Tibial nerve (tissue), 3 donors: ENCODE data around the gene SLC29A3.

Source experiments
- EP300 ChIP-seq, 2 donors: sonication (generic); formaldehyde crosslinking; IDR thresholded peaks; one replicate each; pipeline ENCODE4 v1.6.1; 2017; ENCODE audit warnings: antibody characterized with exemption in 2 of 2, mild to moderate bottlenecking in 1 of 2
- POLR2A ChIP-seq, 2 donors: fragments of 450-650 bp; IDR thresholded peaks; one replicate each; pipeline ENCODE4 v1.6.1; 2017; ENCODE audit warnings: antibody characterized with exemption in 2 of 2, mild to moderate bottlenecking in 2 of 2, moderate library complexity in 2 of 2

DNA sequence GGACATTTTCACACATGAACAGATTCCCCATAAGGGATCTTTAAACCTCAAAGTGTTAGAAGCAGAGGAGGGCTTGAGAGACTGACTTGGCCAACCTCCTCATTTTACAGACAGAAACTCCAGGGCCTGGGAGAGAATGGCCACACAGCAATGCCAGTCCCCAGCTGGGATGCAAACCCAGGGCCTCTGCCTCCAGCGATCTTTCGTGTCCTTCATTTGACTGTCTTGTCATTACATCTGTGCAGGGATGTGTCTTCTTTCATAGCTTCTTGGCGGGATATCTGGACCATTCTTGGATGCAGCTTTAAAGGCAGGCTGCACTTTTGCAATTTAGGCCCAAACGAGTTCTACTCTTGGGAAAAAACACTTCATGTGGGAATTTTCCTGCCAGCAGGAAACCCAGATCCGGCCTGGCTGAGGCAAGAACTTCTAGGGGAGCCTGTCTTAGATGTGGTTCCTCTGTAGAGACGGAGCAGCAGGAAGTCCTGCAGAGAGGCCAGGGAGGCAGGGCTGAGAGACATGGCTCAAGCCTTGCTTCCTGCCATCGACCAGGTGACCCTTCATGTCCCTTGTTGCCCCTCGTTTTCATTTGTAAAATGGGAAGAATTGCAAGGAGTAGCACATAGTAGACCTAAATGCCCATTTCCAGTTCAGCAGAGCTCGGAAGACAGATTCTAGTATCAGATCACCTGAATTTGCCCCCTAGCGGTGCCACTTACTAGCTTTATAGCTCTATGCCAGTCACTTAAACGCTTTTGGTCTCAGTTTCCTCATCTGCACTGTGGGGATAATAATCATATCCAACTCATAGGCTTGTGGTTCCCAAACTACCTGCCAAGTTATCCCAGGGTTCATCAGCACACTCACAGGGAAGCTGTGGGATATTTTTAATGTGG is 43.9 kb upstream of the SLC29A3 start:
- TF ChIP-seq EP300 (IDR thresholded peaks at IDR 0.05) (no peak), POLR2A (IDR thresholded peaks at IDR 0.05) (no peak)
